ENCODE data around the gene PXDN.

The PXDN gene

GRCh38 chr2:1660656-1661640, 83.4 kb downstream of the PXDN start:
- no peak for DNase-seq

GRCh38 chr2:1659951-1660565, 84.3 kb downstream of the PXDN start:
- no peak for DNase-seq

GRCh38 chr2:1658394-1659151, 85.7 kb downstream of the PXDN start:
- DNase-seq: no peak

- DNase-seq: no peak
Observed at GRCh38 chr2:1656961-1657841, 87.1 kb downstream of the PXDN start.

- DNase-seq: no peak
Observed at GRCh38 chr2:1656326-1656960, 87.9 kb downstream of the PXDN start.

GRCh38 chr2:1655461-1655860, 88.9 kb downstream of the PXDN start:
- DNase-seq: no peak

GRCh38 chr2:1654696-1655374, 89.5 kb downstream of the PXDN start:
- no peak for DNase-seq

GRCh38 chr2:1653956-1654695, 90.2 kb downstream of the PXDN start:
- DNase-seq: no peak

- no peak for DNase-seq
Observed at GRCh38 chr2:1652034-1652790, 92.1 kb downstream of the PXDN start.

- no peak for DNase-seq
Observed at GRCh38 chr2:1651121-1652033, 92.9 kb downstream of the PXDN start.

GRCh38 chr2:1650085-1650872, 94.0 kb downstream of the PXDN start:
- no peak for DNase-seq

- no peak for DNase-seq
Observed at GRCh38 chr2:1649103-1650084, 94.9 kb downstream of the PXDN start.

GRCh38 chr2:1648241-1649102, 95.8 kb downstream of the PXDN start:
- no peak for DNase-seq

- DNase-seq: no peak
Observed at GRCh38 chr2:1647417-1648240, 96.7 kb downstream of the PXDN start.

Data from activated T-cell treated with anti-CD3 and anti-CD28 coated beads, Interleukin-2, amount 50 U/mL, for 48 hours (primary cell).